Transverse colon (tissue), 4 donors: ENCODE data around the gene PHACTR4.

Experiments
- CTCF ChIP-seq, 5 experiments: fragments of 200-600 bp in 3 of 5; fragments of 450-650 bp in 2 of 5; sonication (generic) in 3 of 5; IDR thresholded peaks; 1 replicate in 2 of 5; 2 replicates in 3 of 5; pipeline ENCODE4 v1.5.1; 2016 to 2017; ENCODE audit warnings: antibody characterized with exemption in 5 of 5, inconsistent platforms in 3 of 5, mild to moderate bottlenecking in 2 of 5, moderate library complexity in 1 of 5
- EP300 ChIP-seq: sonication (generic); formaldehyde crosslinking; IDR thresholded peaks from one replicate; pipeline ENCODE4 v1.6.1; 2017; ENCODE audit warnings: antibody characterized with exemption, low read depth
- POLR2A ChIP-seq: fragments of 450-650 bp; IDR thresholded peaks from one replicate; pipeline ENCODE4 v1.6.1; 2016; ENCODE audit warnings: antibody characterized with exemption, mild to moderate bottlenecking, moderate library complexity
- POLR2AphosphoS5 ChIP-seq, 3 donors: sonication (generic); formaldehyde crosslinking; IDR thresholded peaks; one replicate each; pipeline ENCODE4 v1.6.1; 2016; ENCODE audit warnings: antibody characterized with exemption in 3 of 3

GRCh38 chr1:28482702-28483101 lies 113.2 kb downstream of the PHACTR4 start:
- TF ChIP-seq CTCF (IDR thresholded peaks at IDR 0.05), result no peak
- TF ChIP-seq POLR2A, result no peak
- TF ChIP-seq POLR2AphosphoS5 (IDR thresholded peaks at IDR 0.05), result no peak
- TF ChIP-seq EP300, result no peak
